PC-9 (cell line): ENCODE measurements around the gene ANKRD9.

Experiments used
- EZH2 ChIP-seq: fragments of 200-600 bp; sonication (generic); IDR thresholded peaks from 2 replicates; pipeline ENCODE4 v1.8.0; 2017; ENCODE audit warnings: antibody characterized with exemption, low read depth
- TF ChIP-seq, protein P1 (sequence below): fragments of 200-600 bp; sonication (generic); conservative IDR thresholded peaks from 2 replicates; pipeline ENCODE4 v1.6.1; 2017; ENCODE audit warnings: mixed run types, antibody characterized with exemption, mild to moderate bottlenecking, moderate library complexity

DNA sequence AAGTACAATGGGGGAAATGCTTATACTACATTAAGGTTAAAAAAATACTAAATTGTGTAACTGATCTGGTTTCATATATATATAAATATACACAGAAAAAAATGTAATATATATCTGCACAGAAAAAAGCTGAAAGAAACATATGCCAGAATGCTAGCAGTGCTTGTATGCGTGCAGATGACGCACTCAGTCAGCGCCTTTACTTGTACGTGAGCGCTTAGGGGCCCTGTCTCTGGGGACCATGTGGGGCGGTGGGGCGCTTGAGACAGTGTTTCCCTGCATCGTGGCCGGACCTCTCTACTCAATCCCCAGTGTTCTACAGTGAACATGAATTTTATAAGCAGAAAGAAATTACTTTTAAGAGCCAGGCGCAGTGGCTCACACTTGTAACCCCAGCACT lies 7.0 kb downstream of the ANKRD9 start:
- TF ChIP-seq, protein P1, sequence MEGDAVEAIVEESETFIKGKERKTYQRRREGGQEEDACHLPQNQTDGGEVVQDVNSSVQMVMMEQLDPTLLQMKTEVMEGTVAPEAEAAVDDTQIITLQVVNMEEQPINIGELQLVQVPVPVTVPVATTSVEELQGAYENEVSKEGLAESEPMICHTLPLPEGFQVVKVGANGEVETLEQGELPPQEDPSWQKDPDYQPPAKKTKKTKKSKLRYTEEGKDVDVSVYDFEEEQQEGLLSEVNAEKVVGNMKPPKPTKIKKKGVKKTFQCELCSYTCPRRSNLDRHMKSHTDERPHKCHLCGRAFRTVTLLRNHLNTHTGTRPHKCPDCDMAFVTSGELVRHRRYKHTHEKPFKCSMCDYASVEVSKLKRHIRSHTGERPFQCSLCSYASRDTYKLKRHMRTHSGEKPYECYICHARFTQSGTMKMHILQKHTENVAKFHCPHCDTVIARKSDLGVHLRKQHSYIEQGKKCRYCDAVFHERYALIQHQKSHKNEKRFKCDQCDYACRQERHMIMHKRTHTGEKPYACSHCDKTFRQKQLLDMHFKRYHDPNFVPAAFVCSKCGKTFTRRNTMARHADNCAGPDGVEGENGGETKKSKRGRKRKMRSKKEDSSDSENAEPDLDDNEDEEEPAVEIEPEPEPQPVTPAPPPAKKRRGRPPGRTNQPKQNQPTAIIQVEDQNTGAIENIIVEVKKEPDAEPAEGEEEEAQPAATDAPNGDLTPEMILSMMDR = no peak
- no peak for TF ChIP-seq EZH2
